Esophagus muscularis mucosa (tissue), 4 donors: ENCODE data around the gene TSPAN5. TPM values are rescaled to one million over a fixed set of nuclear protein-coding genes. Genes with fewer than 3 reads are reported as not detected.

Source experiments
- DNase-seq: peaks from one replicate; pipeline ENCODE4 v3.0.0-alpha.2; 2017; ENCODE audit errors: extremely low spot score
- H3K27ac ChIP-seq, 4 donors: fragments of 200-600 bp; sonication (generic); replicated peaks in 1 of 4; 1 replicate in 3 of 4; 2 replicates in 1 of 4; pipeline ENCODE4 v1.5.1; 2016 to 2019; ENCODE audit warnings: mild to moderate bottlenecking in 1 of 4
- H3K27me3 ChIP-seq, 4 donors: fragments of 200-600 bp; sonication (generic); one replicate each; pipeline versions ENCODE4 v1.5.1 to v1.6.0; 2016 to 2019
- H3K36me3 ChIP-seq, 4 donors: fragments of 200-600 bp; sonication (generic); one replicate each; pipeline ENCODE4 v1.5.1; 2016 to 2019
- H3K4me1 ChIP-seq, 4 donors: fragments of 200-600 bp; sonication (generic); one replicate each; pipeline ENCODE4 v1.5.1; 2016 to 2019
- H3K4me3 ChIP-seq, 4 donors: fragments of 200-600 bp; sonication (generic); 1 replicate in 2 of 4; 2 replicates in 2 of 4; pipeline ENCODE4 v1.5.1; 2016 to 2019; ENCODE audit warnings: mild to moderate bottlenecking in 4 of 4, moderate library complexity in 1 of 4
- H3K9me3 ChIP-seq, 4 donors: fragments of 200-600 bp; sonication (generic); 1 replicate in 3 of 4; 2 replicates in 1 of 4; pipeline ENCODE4 v1.5.1; 2016 to 2019
- CTCF ChIP-seq, 3 experiments: fragments of 200-600 bp in 2 of 3; fragments of 450-650 bp in 1 of 3; sonication (generic) in 2 of 3; IDR thresholded peaks; one replicate each; pipeline ENCODE4 v1.5.1; 2017 to 2019; ENCODE audit warnings: antibody characterized with exemption in 3 of 3, mild to moderate bottlenecking in 2 of 3, moderate library complexity in 1 of 3
- EP300 ChIP-seq: sonication (generic); formaldehyde crosslinking; IDR thresholded peaks from one replicate; pipeline ENCODE4 v1.6.1; 2017; ENCODE audit warnings: antibody characterized with exemption
- POLR2A ChIP-seq: fragments of 450-650 bp; IDR thresholded peaks from one replicate; pipeline ENCODE4 v1.6.1; 2017; ENCODE audit warnings: antibody characterized with exemption, moderate library complexity, mild to moderate bottlenecking, low read depth
- POLR2AphosphoS5 ChIP-seq, 2 donors: sonication (generic); formaldehyde crosslinking; IDR thresholded peaks; one replicate each; pipeline ENCODE4 v1.6.1; 2017; ENCODE audit warnings: antibody characterized with exemption in 2 of 2
- WGBS: methylation state at CpG from one replicate; pipeline ENCODE4 v1.1.5; 2018; 5-methylcytosine and 5-hydroxymethylcytosine counted together
- intact Hi-C: fragments of 100-400 bp; cut with DNase I; formaldehyde crosslinking; loops from one replicate; pipeline ENCODE4 v1.15.1; 2023
- total RNA-seq, 4 donors: library from RNA; depleted of rRNA; stranded (reverse); fragments of >200 nt; gene quantifications; one replicate each; pipeline versions ENCODE4 v1.1.0 to v1.2.1, GENCODE V29; 2016

TSPAN5 gene
- total RNA-seq, 4 donors from 2014 or later: 9.1 to 16.8 (median 13.3) TPM

- intact Hi-C loops: no loop called here
- no peak overlapping the region for H3K27ac ChIP-seq
Observed at GRCh38 chr4:98558471-98559169, 99.8 kb downstream of the TSPAN5 start.

GRCh38 chr4:98557194-98557892, 101.1 kb downstream of the TSPAN5 start:
- intact Hi-C loops: no loop called here
- 53% methylated on average over 7 of the region's 7 CpGs for WGBS
- no peak for DNase-seq
- Histone ChIP-seq H3K36me3 (no peaks in the 10 kb centered on the region), H3K4me1 (peaks cover 0 to 15% (median 3%) of the 10 kb centered on the region in 4 donors), H3K27ac (no peak overlapping the region), H3K9me3 (no peaks in the 10 kb centered on the region), H3K27me3 (no peaks in the 10 kb centered on the region), H3K4me3 (no peak overlapping the region)
- no peak for TF ChIP-seq POLR2A
- no peak for TF ChIP-seq POLR2AphosphoS5 (IDR thresholded peaks at IDR 0.05)
- TF ChIP-seq EP300: no peak
- TF ChIP-seq CTCF (IDR thresholded peaks at IDR 0.05): no peak

More at GRCh38 chr4:98558471-98559169, 99.8 kb downstream of the TSPAN5 start:
- Histone ChIP-seq H3K4me3 (no peak overlapping the region), H3K27me3 (no peaks in the 10 kb centered on the region), H3K9me3 (no peaks in the 10 kb centered on the region), H3K36me3 (no peaks in the 10 kb centered on the region), H3K4me1 (peaks cover 0 to 15% (median 3%) of the 10 kb centered on the region in 4 donors)
- 79% methylated on average over 6 of the region's 6 CpGs for WGBS
- TF ChIP-seq EP300: no peak
- TF ChIP-seq POLR2AphosphoS5 (IDR thresholded peaks at IDR 0.05): no peak
- TF ChIP-seq CTCF (IDR thresholded peaks at IDR 0.05): no peak
- no peak for TF ChIP-seq POLR2A
- peak; percentile 31 for DNase-seq

- TF ChIP-seq POLR2AphosphoS5 (IDR thresholded peaks at IDR 0.05) (no peak), POLR2A (no peak), EP300 (no peak), CTCF (IDR thresholded peaks at IDR 0.05) (no peak)
- H3K36me3 ChIP-seq: no peaks in the 10 kb centered on the region
- DNase-seq: no peak
- intact Hi-C loops: no loop called here
- WGBS: 80% methylated on average over 2 of the region's 2 CpGs
- H3K4me3 ChIP-seq: no peak overlapping the region
- H3K27ac ChIP-seq: no peak overlapping the region
- peaks cover 0 to 15% (median 3%) of the 10 kb centered on the region in 4 donors for H3K4me1 ChIP-seq
- no peaks in the 10 kb centered on the region for H3K27me3 ChIP-seq
- H3K9me3 ChIP-seq: no peaks in the 10 kb centered on the region
Observed at GRCh38 chr4:98556451-98556850, 102.0 kb downstream of the TSPAN5 start.

- intact Hi-C loops: no loop called here
- no peak for TF ChIP-seq POLR2AphosphoS5 (IDR thresholded peaks at IDR 0.05)
- TF ChIP-seq EP300: no peak
- no peak for TF ChIP-seq POLR2A
- TF ChIP-seq CTCF (IDR thresholded peaks at IDR 0.05): no peak
- no peaks in the 10 kb centered on the region for H3K36me3 ChIP-seq
- peaks cover 0 to 15% (median 3%) of the 10 kb centered on the region in 4 donors for H3K4me1 ChIP-seq
- no peaks in the 10 kb centered on the region for H3K9me3 ChIP-seq
- WGBS: 71% methylated on average over 10 of the region's 10 CpGs
- no peak for DNase-seq
- H3K27me3 ChIP-seq: no peaks in the 10 kb centered on the region
- no peak overlapping the region for H3K4me3 ChIP-seq
- H3K27ac ChIP-seq: no peak overlapping the region
Observed at GRCh38 chr4:98555798-98556445, 102.5 kb downstream of the TSPAN5 start.
